ENCODE results near the gene CLEC18B.

CLEC18B gene

DNA sequence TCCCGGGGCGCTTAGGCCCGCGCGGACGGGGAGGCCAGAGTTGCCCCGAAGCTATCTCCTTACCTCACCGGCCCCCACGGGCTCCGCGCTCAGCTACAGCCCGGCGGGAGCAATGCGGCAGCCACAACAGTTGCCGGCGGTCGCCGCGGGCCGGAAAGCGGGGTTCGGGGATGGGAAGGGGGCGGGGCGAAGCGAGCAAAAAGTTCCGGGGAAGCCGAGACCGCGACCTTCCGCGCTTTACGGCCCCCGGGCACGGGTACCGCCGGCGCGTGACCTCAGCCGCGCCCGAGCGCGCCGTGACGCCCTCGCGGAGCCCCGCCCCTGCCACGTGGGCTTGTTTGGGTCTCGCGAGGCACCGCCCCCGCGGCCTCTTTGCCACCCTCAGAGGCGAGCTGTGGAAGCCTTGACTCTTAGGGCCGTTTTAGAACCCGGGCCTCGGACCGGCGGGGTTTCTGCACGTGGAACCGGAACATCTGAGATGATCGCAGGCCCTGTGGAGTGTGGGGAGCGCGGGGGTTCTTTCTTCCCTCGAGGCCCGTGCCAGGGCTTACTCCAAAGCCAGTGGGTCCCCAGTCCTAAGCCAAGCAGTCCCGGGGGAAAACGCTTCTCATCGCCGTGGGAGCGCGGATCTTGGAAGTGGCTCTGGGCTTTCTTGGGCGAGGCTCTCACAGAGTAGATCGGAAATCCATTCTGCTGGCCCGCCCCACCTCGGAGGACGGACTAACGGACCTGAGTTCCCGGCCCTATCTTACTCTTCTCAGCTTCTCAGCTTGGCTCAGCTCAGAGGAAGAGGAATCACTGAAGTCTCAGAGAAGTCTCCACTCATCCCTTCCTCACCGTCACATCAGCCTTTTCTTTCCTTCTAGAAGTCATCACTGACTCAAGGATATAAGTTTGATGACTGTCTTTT lies 53.0 kb downstream of the CLEC18B start:
- peak; percentile 61; the same call in 1 of the 2 replicates for TF ChIP-seq POLR2AphosphoS5 (IDR thresholded peaks at IDR 0.05; ENCODE audit: low read depth, low read length)
- peak; percentile 93 for TF ChIP-seq SIN3A (IDR thresholded peaks at IDR 0.05; ENCODE audit: borderline replicate concordance, insufficient read depth, low read length)

Measured in PFSK-1 (cell line).